Retinal pigment epithelial cell (primary cell): ENCODE results near the gene SERP2.

ENCODE experiments used
- DNase-seq: peaks from one replicate; pipeline ENCODE4 v3.0.0-alpha.2; 2010; ENCODE audit warnings: low read depth
- H3K4me3 ChIP-seq: 2 replicates; pipeline ENCODE4 v1.5.1; 2011; ENCODE audit warnings: mild to moderate bottlenecking, low read length, control low read depth, moderate library complexity
- CTCF ChIP-seq: conservative IDR thresholded peaks from 2 replicates; pipeline ENCODE4 v1.5.1; 2011; ENCODE audit warnings: low read depth, low read length, control low read depth, inconsistent platforms

Gene SERP2

GRCh38 chr13:44416744-44417143 lies 43.1 kb downstream of the SERP2 start:
- H3K4me3 ChIP-seq: no peak overlapping the region
- TF ChIP-seq CTCF: no peak
- no peak for DNase-seq

GRCh38 chr13:44417446-44417845 lies 43.8 kb downstream of the SERP2 start:
- H3K4me3 ChIP-seq: no peak overlapping the region
- DNase-seq: no peak
- no peak for TF ChIP-seq CTCF

- no peak overlapping the region for H3K4me3 ChIP-seq
- no peak for TF ChIP-seq CTCF
- no peak for DNase-seq
Observed at GRCh38 chr13:44417876-44418275, 44.3 kb downstream of the SERP2 start.

- no peak for TF ChIP-seq CTCF
- no peak for DNase-seq
- no peak overlapping the region for H3K4me3 ChIP-seq
Observed at GRCh38 chr13:44420376-44421220, 47.0 kb downstream of the SERP2 start.

- H3K4me3 ChIP-seq: no peak overlapping the region
- DNase-seq: no peak
- no peak for TF ChIP-seq CTCF
Observed at GRCh38 chr13:44421853-44422525, 48.4 kb downstream of the SERP2 start.

- H3K4me3 ChIP-seq: no peak overlapping the region
- no peak for DNase-seq
Observed at GRCh38 chr13:44422755-44423643, 49.4 kb downstream of the SERP2 start.

More at GRCh38 chr13:44422755-44423643, 49.4 kb downstream of the SERP2 start:
- no peak for TF ChIP-seq CTCF
